ENCODE measurements around the gene PCNX1.
"Not testable (repeated sequence)": the region's sequence is repeated elsewhere in the genome, so short reads cannot be mapped to it uniquely, and the experiment has no call there.

Gene PCNX1

GRCh38 chr14:70907176-70907995 is at the start of gene PCNX1:
PCNX1 (plus strand) TSS chr14:70907459; CDS start chr14:70907851, 392 bp downstream.
- peak; percentile 65 to 80 for DNase-seq (ENCODE audit: low read depth in 2 of 2, low spot score in 1 of 2)

GRCh38 chr14:70857496-70857890 is 49.8 kb upstream of the PCNX1 start:
- DNase-seq (ENCODE audit: low read depth in 2 of 2, low spot score in 1 of 2): no peak

- DNase-seq (ENCODE audit: low read depth in 2 of 2, low spot score in 1 of 2): no peak
Observed at GRCh38 chr14:70858641-70859040, 48.6 kb upstream of the PCNX1 start.

- DNase-seq (ENCODE audit: low read depth in 2 of 2, low spot score in 1 of 2): not testable (repeated sequence)
Observed at GRCh38 chr14:70866992-70867391, 40.3 kb upstream of the PCNX1 start.

- no peak for DNase-seq (ENCODE audit: low read depth in 2 of 2, low spot score in 1 of 2)
Observed at GRCh38 chr14:70871001-70871400, 36.3 kb upstream of the PCNX1 start.

- DNase-seq (ENCODE audit: low read depth in 2 of 2, low spot score in 1 of 2): no peak
Observed at GRCh38 chr14:70871863-70872677, 35.2 kb upstream of the PCNX1 start.

- DNase-seq (ENCODE audit: low read depth in 2 of 2, low spot score in 1 of 2): no peak
Observed at GRCh38 chr14:70872678-70873020, 34.6 kb upstream of the PCNX1 start.

- no peak for DNase-seq (ENCODE audit: low read depth in 2 of 2, low spot score in 1 of 2)
Observed at GRCh38 chr14:70873627-70874026, 33.6 kb upstream of the PCNX1 start.

- DNase-seq (ENCODE audit: low read depth in 2 of 2, low spot score in 1 of 2): not testable (repeated sequence)
Observed at GRCh38 chr14:70875811-70876460, 31.3 kb upstream of the PCNX1 start.

GRCh38 chr14:70879448-70879847 is 27.8 kb upstream of the PCNX1 start:
- no peak for DNase-seq (ENCODE audit: low read depth in 2 of 2, low spot score in 1 of 2)

- not testable (repeated sequence) for DNase-seq (ENCODE audit: low read depth in 2 of 2, low spot score in 1 of 2)
Observed at GRCh38 chr14:70880888-70881287, 26.4 kb upstream of the PCNX1 start.

GRCh38 chr14:70881549-70882177 is 25.6 kb upstream of the PCNX1 start:
- no peak for DNase-seq (ENCODE audit: low read depth in 2 of 2, low spot score in 1 of 2)

- no peak for DNase-seq (ENCODE audit: low read depth in 2 of 2, low spot score in 1 of 2)
Observed at GRCh38 chr14:70882776-70883492, 24.3 kb upstream of the PCNX1 start.

GRCh38 chr14:70884595-70885342 is 22.5 kb upstream of the PCNX1 start:
- DNase-seq (ENCODE audit: low read depth in 2 of 2, low spot score in 1 of 2): no peak

- no peak for DNase-seq (ENCODE audit: low read depth in 2 of 2, low spot score in 1 of 2)
Observed at GRCh38 chr14:70885343-70886022, 21.8 kb upstream of the PCNX1 start.

- DNase-seq (ENCODE audit: low read depth in 2 of 2, low spot score in 1 of 2): no peak
Observed at GRCh38 chr14:70886421-70887206, 20.6 kb upstream of the PCNX1 start.

GRCh38 chr14:70887207-70887681 is 20.0 kb upstream of the PCNX1 start:
- no peak for DNase-seq (ENCODE audit: low read depth in 2 of 2, low spot score in 1 of 2)

- DNase-seq (ENCODE audit: low read depth in 2 of 2, low spot score in 1 of 2): no peak
Observed at GRCh38 chr14:70887737-70888499, 19.3 kb upstream of the PCNX1 start.
